KMS-11 (cell line): ENCODE results near the gene PLXND1.

Source experiments
- H2AFZ ChIP-seq: fragments of 200-600 bp; sonication (generic); 2 replicates; pipeline ENCODE4 v1.6.1; 2016; ENCODE audit warnings: antibody characterized with exemption, mixed run types, low read depth
- H3K27ac ChIP-seq: fragments of 200-600 bp; sonication (generic); 2 replicates; pipeline ENCODE4 v1.6.1; 2016; ENCODE audit warnings: mild to moderate bottlenecking, mixed run types
- H3K27me3 ChIP-seq: fragments of 200-600 bp; sonication (generic); 2 replicates; pipeline ENCODE4 v1.6.1; 2017; ENCODE audit warnings: mild to moderate bottlenecking, low read depth, mixed run types, moderate library complexity; ENCODE audit not compliant: insufficient read depth
- H3K36me3 ChIP-seq: fragments of 200-600 bp; sonication (generic); 2 replicates; pipeline ENCODE4 v1.6.1; 2017; ENCODE audit warnings: mild to moderate bottlenecking, mixed run types; ENCODE audit not compliant: insufficient read depth
- H3K4me1 ChIP-seq: fragments of 200-600 bp; sonication (generic); 2 replicates; pipeline ENCODE4 v1.6.1; 2016; ENCODE audit warnings: mild to moderate bottlenecking, low read depth, mixed run types; ENCODE audit not compliant: poor library complexity, severe bottlenecking
- H3K4me2 ChIP-seq: fragments of 200-600 bp; sonication (generic); 2 replicates; pipeline ENCODE4 v1.7.0; 2016; ENCODE audit warnings: mild to moderate bottlenecking, mixed run types
- H3K4me3 ChIP-seq: fragments of 200-600 bp; sonication (generic); IDR thresholded peaks from 2 replicates; pipeline ENCODE4 v1.6.1; 2017; ENCODE audit warnings: low read depth, low read length, mixed read lengths; ENCODE audit not compliant: insufficient read depth
- H3K79me2 ChIP-seq: fragments of 200-600 bp; sonication (generic); 2 replicates; pipeline ENCODE4 v1.6.1; 2016; ENCODE audit warnings: low read depth, mixed run types; ENCODE audit not compliant: insufficient read depth
- H3K9ac ChIP-seq: fragments of 200-600 bp; sonication (generic); 2 replicates; pipeline ENCODE4 v1.6.1; 2016; ENCODE audit warnings: mild to moderate bottlenecking, mixed run types
- H4K20me1 ChIP-seq: fragments of 200-600 bp; sonication (generic); 2 replicates; pipeline ENCODE4 v1.6.1; 2016; ENCODE audit warnings: mild to moderate bottlenecking, mixed run types; ENCODE audit not compliant: insufficient read depth
- TF ChIP-seq, protein P1 (sequence below): fragments of 200-600 bp; sonication (generic); conservative IDR thresholded peaks from 2 replicates; pipeline ENCODE4 v1.6.1; 2017; ENCODE audit warnings: low read depth, mild to moderate bottlenecking, antibody characterized with exemption, low read length, moderate library complexity, mixed read lengths

PLXND1 gene

DNA sequence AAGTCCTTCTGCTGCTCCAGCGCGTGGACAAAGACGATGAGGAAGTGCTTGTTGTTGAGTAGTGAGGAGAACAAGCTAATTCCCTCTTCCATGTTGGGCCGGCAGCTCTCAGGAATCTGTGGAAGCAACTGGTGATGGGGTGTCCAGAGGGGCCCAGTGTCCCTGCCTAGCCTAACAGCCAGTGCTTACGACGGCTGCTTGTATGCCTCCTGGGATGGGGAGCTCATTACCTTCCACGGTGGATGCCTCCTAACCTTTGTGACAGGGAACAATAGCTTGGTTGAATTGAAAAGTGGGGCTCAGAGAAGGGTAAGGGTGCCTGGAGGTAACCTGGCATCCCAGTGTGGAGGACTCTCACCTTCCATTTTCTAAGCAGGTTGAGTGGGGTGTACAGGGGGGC lies 40.6 kb downstream of the PLXND1 start:
- Histone ChIP-seq H3K4me1 (no peaks in the 10 kb centered on the region), H3K27me3 (no peaks in the 10 kb centered on the region), H4K20me1 (no peaks in the 10 kb centered on the region), H3K79me2 (no peaks in the 10 kb centered on the region), H2AFZ (no peak overlapping the region), H3K4me2 (no peak overlapping the region), H3K36me3 (no peaks in the 10 kb centered on the region), H3K4me3 (no peak overlapping the region), H3K9ac (no peak overlapping the region), H3K27ac (no peak overlapping the region)
- TF ChIP-seq, protein P1, sequence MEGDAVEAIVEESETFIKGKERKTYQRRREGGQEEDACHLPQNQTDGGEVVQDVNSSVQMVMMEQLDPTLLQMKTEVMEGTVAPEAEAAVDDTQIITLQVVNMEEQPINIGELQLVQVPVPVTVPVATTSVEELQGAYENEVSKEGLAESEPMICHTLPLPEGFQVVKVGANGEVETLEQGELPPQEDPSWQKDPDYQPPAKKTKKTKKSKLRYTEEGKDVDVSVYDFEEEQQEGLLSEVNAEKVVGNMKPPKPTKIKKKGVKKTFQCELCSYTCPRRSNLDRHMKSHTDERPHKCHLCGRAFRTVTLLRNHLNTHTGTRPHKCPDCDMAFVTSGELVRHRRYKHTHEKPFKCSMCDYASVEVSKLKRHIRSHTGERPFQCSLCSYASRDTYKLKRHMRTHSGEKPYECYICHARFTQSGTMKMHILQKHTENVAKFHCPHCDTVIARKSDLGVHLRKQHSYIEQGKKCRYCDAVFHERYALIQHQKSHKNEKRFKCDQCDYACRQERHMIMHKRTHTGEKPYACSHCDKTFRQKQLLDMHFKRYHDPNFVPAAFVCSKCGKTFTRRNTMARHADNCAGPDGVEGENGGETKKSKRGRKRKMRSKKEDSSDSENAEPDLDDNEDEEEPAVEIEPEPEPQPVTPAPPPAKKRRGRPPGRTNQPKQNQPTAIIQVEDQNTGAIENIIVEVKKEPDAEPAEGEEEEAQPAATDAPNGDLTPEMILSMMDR = no peak

DNA sequence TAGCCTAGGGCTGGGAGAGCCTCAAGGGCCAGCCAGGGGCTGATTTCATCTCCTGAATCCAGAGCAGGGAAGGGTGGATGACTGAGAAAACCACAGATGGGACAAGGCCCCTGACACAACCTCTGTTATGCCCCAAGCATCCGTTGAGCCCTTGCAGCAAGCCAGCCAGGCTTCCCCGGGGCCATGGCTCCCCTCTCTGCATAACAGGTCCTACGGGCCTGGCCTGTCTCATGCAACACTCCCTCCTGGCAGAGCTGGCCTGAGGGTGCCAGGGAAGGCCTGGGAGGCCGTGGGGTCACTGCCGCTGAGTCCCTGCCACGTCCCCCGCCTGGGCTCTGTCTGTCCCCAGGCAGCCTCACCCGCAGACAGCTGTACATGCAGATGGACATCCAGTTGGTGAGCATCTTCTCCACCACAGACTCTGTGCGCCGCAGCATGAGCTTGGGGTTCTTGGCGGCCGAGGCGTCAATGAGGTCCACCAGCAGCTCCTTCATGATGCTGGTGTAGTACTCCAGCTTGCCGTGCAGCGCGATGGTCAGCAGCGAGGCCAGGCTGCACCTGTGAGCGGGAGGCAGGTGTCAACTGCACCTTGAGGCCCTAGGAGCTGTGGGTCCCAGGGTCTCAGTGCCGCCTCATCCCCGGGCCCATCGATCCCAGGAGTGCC lies 41.4 kb downstream of the PLXND1 start:
- H3K4me3 ChIP-seq = no peak overlapping the region
- no peaks in the 10 kb centered on the region for H3K4me1 ChIP-seq
- no peaks in the 10 kb centered on the region for H4K20me1 ChIP-seq
- H3K27ac ChIP-seq = no peak overlapping the region
- no peaks in the 10 kb centered on the region for H3K36me3 ChIP-seq
- TF ChIP-seq, protein P1 = no peak
- no peak overlapping the region for H2AFZ ChIP-seq
- H3K79me2 ChIP-seq = no peaks in the 10 kb centered on the region
- no peak overlapping the region for H3K9ac ChIP-seq
- H3K27me3 ChIP-seq = no peaks in the 10 kb centered on the region
- no peak overlapping the region for H3K4me2 ChIP-seq

DNA sequence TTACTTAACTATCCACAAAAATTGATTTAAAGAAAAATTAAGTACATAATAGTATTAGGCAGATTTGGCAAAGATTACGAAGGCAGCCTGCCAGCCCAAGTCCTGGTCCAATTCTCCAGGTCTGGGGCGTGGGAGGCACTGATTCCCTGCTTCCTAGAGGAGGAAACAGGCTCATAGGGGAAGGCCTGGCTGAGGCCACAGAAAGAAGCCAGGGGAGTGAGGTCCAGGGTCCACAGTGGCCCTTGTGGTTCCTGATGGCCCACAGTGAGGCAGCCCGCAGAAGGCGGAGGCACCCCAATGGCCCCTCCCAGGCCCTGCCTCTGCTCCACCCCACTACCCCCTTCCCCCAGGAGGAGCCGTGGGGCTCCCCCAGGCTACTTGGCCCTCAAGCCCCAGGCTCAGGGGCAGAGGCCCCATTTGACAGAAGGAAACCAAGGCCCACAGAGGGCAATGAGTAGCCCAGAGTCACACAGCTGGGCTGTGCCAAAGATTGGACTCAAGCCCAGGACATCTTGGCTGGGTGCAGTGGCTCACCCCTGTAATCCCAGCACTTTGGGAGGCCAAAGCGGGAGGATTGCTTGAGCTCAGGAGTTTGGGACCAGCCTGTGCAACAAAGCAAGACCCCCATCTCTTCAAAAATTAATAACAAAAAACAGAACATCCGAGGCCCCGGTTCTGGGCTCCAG lies 42.5 kb downstream of the PLXND1 start:
- Histone ChIP-seq H3K27ac (no peak overlapping the region), H3K79me2 (no peaks in the 10 kb centered on the region), H3K9ac (no peak overlapping the region), H4K20me1 (no peaks in the 10 kb centered on the region), H3K4me1 (peaks cover 2% of the 10 kb centered on the region), H3K27me3 (no peaks in the 10 kb centered on the region), H2AFZ (no peak overlapping the region), H3K36me3 (no peaks in the 10 kb centered on the region), H3K4me3 (no peak overlapping the region), H3K4me2 (no peak overlapping the region)
- TF ChIP-seq, protein P1 = no peak

DNA sequence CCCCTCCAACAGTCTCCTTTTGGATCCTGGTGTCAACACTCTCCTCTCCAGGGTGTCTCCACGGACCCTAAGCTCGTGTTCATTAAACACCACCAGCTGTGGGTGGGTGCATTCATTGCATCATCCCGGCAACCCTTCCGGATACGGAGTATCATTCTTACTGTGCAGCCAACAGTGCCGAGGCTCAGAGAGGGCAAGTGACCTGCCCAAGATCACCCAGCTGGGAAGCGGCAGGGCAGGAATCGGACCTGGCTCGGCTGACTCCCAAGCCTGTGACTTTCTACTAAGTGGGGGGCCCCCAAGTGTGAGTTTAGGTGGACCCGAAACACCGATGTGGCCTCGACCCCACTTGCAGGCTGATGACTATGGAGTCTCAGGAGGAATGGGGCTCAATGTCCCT lies 43.1 kb downstream of the PLXND1 start:
- Histone ChIP-seq H2AFZ (no peak overlapping the region), H3K27me3 (no peaks in the 10 kb centered on the region), H3K4me1 (peaks cover 6% of the 10 kb centered on the region), H3K27ac (no peak overlapping the region), H3K4me3 (no peak overlapping the region), H3K79me2 (no peaks in the 10 kb centered on the region), H3K9ac (no peak overlapping the region), H3K36me3 (no peaks in the 10 kb centered on the region), H4K20me1 (no peaks in the 10 kb centered on the region), H3K4me2 (no peak overlapping the region)
- TF ChIP-seq, protein P1 = no peak
